Heart left ventricle (tissue), 16 donors: Measurements from ENCODE around the gene STK35. TPM values are rescaled to one million over a fixed set of nuclear protein-coding genes. Genes with fewer than 3 reads are reported as not detected.
"Not testable (repeated sequence)": the region's sequence is repeated elsewhere in the genome, so short reads cannot be mapped to it uniquely, and the experiment has no call there.

Experiments
- ATAC-seq, 4 donors: fragments of 200-7000 bp; cut with Tn5 transposase; one replicate each; pipeline ENCODE4 v1.9.1; 2020 to 2022; ENCODE audit warnings: moderate library complexity in 4 of 4, mild to moderate bottlenecking in 3 of 4, moderate number of reproducible peaks in 1 of 4
- DNase-seq, 5 donors: peaks; one replicate each; pipeline ENCODE4 v3.0.0-alpha.2; 2020
- H3K27ac ChIP-seq, 12 donors: fragments of 200-600 bp; sonication (generic) in 4 of 12; one replicate each; pipeline versions ENCODE4 v1.5.0 to v1.8.0; 2016 to 2022; ENCODE audit warnings: mild to moderate bottlenecking in 2 of 12
- H3K27me3 ChIP-seq, 9 donors: fragments of 200-600 bp; sonication (generic) in 2 of 9; one replicate each; pipeline versions ENCODE4 v1.5.1 to v1.8.0; 2016 to 2022; ENCODE audit warnings: mild to moderate bottlenecking in 3 of 9
- H3K36me3 ChIP-seq, 9 donors: fragments of 200-600 bp; sonication (generic) in 2 of 9; one replicate each; pipeline versions ENCODE4 v1.5.0 to v1.8.0; 2018 to 2022; ENCODE audit warnings: mild to moderate bottlenecking in 2 of 9
- H3K4me1 ChIP-seq, 12 donors: fragments of 200-600 bp; sonication (generic) in 4 of 12; one replicate each; pipeline versions ENCODE4 v1.5.0 to v1.8.0; 2016 to 2022; ENCODE audit warnings: mild to moderate bottlenecking in 3 of 12
- H3K4me3 ChIP-seq, 12 donors: fragments of 200-600 bp; sonication (generic) in 4 of 12; one replicate each; pipeline versions ENCODE4 v1.5.0 to v1.8.0; 2017 to 2022; ENCODE audit warnings: mild to moderate bottlenecking in 9 of 12, moderate library complexity in 4 of 12
- H3K9me3 ChIP-seq, 12 donors: fragments of 200-600 bp; sonication (generic) in 4 of 12; one replicate each; pipeline versions ENCODE4 v1.5.0 to v1.8.0; 2016 to 2022; ENCODE audit warnings: mild to moderate bottlenecking in 1 of 12
- POLR2A ChIP-seq, 2 donors: fragments of 450-650 bp; IDR thresholded peaks; one replicate each; pipeline ENCODE4 v1.6.1; 2017; ENCODE audit warnings: antibody characterized with exemption in 2 of 2, mild to moderate bottlenecking in 2 of 2, moderate library complexity in 2 of 2
- WGBS, 4 donors: extraction: QIAGEN DNeasy Blood & Tissue Kit in 2 of 4; methylation state at CpG; one replicate each; pipeline versions ENCODE4 v1.1.5 to v1.1.7; 2013 to 2018; 5-methylcytosine and 5-hydroxymethylcytosine counted together
- intact Hi-C, 10 donors: fragments of 100-400 bp; cut with DNase I; formaldehyde crosslinking; loops; one replicate each; pipeline versions ENCODE4 v1.11.1 to v1.14.2; 2022
- polyA plus RNA-seq, 2 donors: library from polyadenylated mRNA; stranded (reverse); fragments of 200-250 nt; gene quantifications; one replicate each; pipeline ENCODE4 v1.2.3, GENCODE V29; 2013
- total RNA-seq, 9 donors: library from RNA; depleted of rRNA in 2 of 9; stranded (reverse); fragments of >200 nt in 2 of 9; fragmentation: NEBNext Ultra II Directional in 3 of 9; extraction: Animal tissue kit (Norgen Biotek cat#: 25700) in 3 of 9; gene quantifications; one replicate each; pipeline versions ENCODE4 v1.1.0 to v1.2.4, GENCODE V29; 2016 to 2023
- TF ChIP-seq, protein P1 (sequence below), 12 donors: fragments of 200-600 bp; sonication (generic) in 4 of 12; IDR thresholded peaks; one replicate each; pipeline versions ENCODE4 v1.5.0 to v1.8.0; 2018 to 2022; ENCODE audit warnings: antibody characterized with exemption in 12 of 12, mild to moderate bottlenecking in 5 of 12
- donor health status: ischemic (EF 13 %, LVEDD 7.1; RV severe dilation, severe dysfunction).
- donor health status: healthy with polysubstance abuse.
- donor health status: DM: no; HTN: yes; CAD: no.
- donor health status: DM: no; HTN: no; CAD: no.
- donor health status: ischemic (EF 25% LVEDD 6.9; RV normal size, moderate dysfunction).
- donor health status: ischemic (EF 25% LVEDD 5.7; RV mildly dilated, moderate dysfunction).
- donor health status: healthy.
- donor health status: DM: yes; HTN: yes; CAD: no.
- donor health status: ischemic (EF 35%, LVEDD 5.7; RV mildly dilated, moderate dysfunction).
- donor health status: nonischemic (EF 11% LVEDD 7.7; RV severe dilation, severe dysfunction).
- donor health status: DM: yes; HTN: yes; CAD: no.
- donor health status: PGD.
- donor health status: ischemic (EF 29% LVEDD 5.4; RV normal size, mild dysfunction).
- donor health status: nonischemic (EF 23%, LVEDD 6.1; RV moderate dilation, normal function).

STK35 gene
- total and polyA plus RNA-seq, 11 donors: 6.0 to 23.0 (median 14.3) TPM

GRCh38 chr20:2170404-2170803 lies 68.8 kb downstream of the STK35 start:
- no peak for DNase-seq
- Histone ChIP-seq H3K27ac (no peak overlapping the region), H3K27me3 (no peaks in the 10 kb centered on the region), H3K4me3 (no peak overlapping the region), H3K4me1 (peaks cover 0 to 6% (median 0%) of the 10 kb centered on the region in 12 donors), H3K9me3 (no peaks in the 10 kb centered on the region), H3K36me3 (no peaks in the 10 kb centered on the region)
- TF ChIP-seq, protein P1, sequence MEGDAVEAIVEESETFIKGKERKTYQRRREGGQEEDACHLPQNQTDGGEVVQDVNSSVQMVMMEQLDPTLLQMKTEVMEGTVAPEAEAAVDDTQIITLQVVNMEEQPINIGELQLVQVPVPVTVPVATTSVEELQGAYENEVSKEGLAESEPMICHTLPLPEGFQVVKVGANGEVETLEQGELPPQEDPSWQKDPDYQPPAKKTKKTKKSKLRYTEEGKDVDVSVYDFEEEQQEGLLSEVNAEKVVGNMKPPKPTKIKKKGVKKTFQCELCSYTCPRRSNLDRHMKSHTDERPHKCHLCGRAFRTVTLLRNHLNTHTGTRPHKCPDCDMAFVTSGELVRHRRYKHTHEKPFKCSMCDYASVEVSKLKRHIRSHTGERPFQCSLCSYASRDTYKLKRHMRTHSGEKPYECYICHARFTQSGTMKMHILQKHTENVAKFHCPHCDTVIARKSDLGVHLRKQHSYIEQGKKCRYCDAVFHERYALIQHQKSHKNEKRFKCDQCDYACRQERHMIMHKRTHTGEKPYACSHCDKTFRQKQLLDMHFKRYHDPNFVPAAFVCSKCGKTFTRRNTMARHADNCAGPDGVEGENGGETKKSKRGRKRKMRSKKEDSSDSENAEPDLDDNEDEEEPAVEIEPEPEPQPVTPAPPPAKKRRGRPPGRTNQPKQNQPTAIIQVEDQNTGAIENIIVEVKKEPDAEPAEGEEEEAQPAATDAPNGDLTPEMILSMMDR (IDR thresholded peaks at IDR 0.05): no peak
- TF ChIP-seq POLR2A (IDR thresholded peaks at IDR 0.05): no peak
- intact Hi-C loops: loop anchor here in 9 of 10 donors (5.0 to 10.0 kb wide), 5 partner anchors 68 to 408 kb away; partner anchors contain the start of gene STK35 (in 1 of the 9)
- ATAC-seq: no peak
- WGBS, 4 donors: 72 to 96% (median 93%) methylated on average over 3 of the region's 3 CpGs

GRCh38 chr20:2171266-2171790 lies 69.7 kb downstream of the STK35 start:
- Histone ChIP-seq H3K9me3 (no peaks in the 10 kb centered on the region), H3K27ac (no peak overlapping the region), H3K4me1 (peaks cover 0 to 6% (median 0%) of the 10 kb centered on the region in 12 donors), H3K27me3 (no peaks in the 10 kb centered on the region), H3K4me3 (no peak overlapping the region), H3K36me3 (no peaks in the 10 kb centered on the region)
- WGBS, 4 donors: 78 to 86% (median 83%) methylated on average over 10 of the region's 10 CpGs
- DNase-seq: no peak
- ATAC-seq: no peak
- TF ChIP-seq POLR2A (IDR thresholded peaks at IDR 0.05): no peak
- TF ChIP-seq, protein P1 (IDR thresholded peaks at IDR 0.05): no peak
- intact Hi-C loops: loop anchor here in 9 of 10 donors (5.0 to 10.0 kb wide), 5 partner anchors 69 to 409 kb away; partner anchors contain the start of gene STK35 (in 1 of the 9)

DNA sequence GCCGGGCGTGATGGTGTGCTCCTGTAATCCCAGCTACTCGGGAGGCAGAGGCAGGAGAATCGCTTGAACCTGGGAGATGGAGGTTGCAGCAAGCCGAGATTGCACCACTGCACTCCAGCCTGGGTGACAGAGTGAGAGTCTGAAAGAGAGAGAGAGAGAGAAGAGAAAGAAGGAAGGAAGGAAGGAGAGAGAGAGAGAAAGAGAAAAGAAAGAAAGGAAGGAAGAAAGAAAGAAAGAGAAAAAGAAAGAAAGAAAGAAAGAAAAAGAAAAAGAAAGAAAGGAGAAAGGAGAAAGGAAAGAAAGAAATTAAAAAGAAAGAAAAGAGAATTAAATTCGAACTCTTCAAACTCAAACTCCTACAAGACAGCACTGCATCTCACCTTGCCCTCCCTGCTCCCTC lies 70.2 kb downstream of the STK35 start:
- H3K27ac ChIP-seq, DNase-seq, H3K27me3 ChIP-seq, H3K36me3 ChIP-seq, H3K9me3 ChIP-seq, H3K4me3 ChIP-seq, H3K4me1 ChIP-seq, ATAC-seq: not testable (repeated sequence)
- 80 to 94% (median 90%) methylated on average over 6 of the region's 6 CpGs for WGBS, 4 donors
- intact Hi-C loops: loop anchor here (1.0 to 10.0 kb wide), 11 partner anchors 70 to 410 kb away; partner anchors contain the start of gene STK35 (in 1 of the 10)

DNA sequence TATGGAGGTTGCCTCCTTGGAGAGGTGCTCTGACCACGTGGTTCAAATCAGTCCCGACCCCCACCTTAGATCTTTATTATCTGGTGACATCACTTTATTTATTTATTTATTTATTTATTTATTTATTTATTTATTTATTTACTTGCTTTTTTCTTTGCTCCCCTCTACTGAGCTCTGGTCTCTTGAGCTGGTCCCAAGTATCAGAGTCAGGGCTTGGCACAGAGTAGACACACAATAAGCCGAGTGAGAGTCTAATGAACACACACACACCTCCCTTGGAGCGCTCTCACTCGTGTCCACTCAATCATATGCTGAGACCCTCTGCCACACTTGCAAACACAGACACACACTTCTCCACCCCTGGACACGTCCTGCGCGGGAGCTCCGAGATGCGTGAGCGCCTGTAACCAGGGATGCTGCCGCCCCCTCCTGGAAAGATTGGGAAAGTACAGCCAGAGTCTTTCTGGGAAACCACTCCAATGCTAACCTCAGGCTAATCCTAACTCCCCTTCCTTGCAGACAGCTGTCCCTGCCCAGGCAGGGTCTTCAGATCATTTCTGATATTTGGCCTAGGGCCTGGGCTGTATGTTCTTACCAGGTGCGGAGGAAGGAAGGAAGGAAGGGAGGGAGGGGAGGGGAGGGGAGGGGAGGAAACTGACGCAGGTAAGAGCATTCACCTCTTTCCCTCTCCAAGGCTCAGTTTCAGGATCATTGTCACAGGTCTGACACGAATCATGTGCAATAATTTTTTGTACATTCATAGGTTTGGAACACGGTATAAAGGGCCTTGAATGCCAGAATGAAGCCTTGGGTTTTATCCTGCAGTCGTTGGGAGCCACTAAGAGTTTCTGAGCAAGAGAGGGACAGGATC lies 70.9 kb downstream of the STK35 start:
- DNase-seq (peak; percentile 66 to 84 (median 71)), ATAC-seq (peak; percentile 52 to 88 (median 82))
- TF ChIP-seq, protein P1 (IDR thresholded peaks at IDR 0.05): peak; percentile 78 to 96 (median 90)
- TF ChIP-seq POLR2A (IDR thresholded peaks at IDR 0.05): no peak
- intact Hi-C loops: loop anchor here (1.0 to 10.0 kb wide), 11 partner anchors 70 to 410 kb away; partner anchors contain the start of gene STK35 (in 1 of the 10)
- peaks cover 0 to 15% (median 2%) of the 10 kb centered on the region in 12 donors for H3K4me1 ChIP-seq
- H3K27ac ChIP-seq: no peak overlapping the region
- no peaks in the 10 kb centered on the region for H3K36me3 ChIP-seq
- 18 to 22% (median 18%) methylated on average over 17 of the region's 17 CpGs for WGBS, 4 donors
- no peaks in the 10 kb centered on the region for H3K9me3 ChIP-seq
- H3K27me3 ChIP-seq: no peaks in the 10 kb centered on the region
- no peak overlapping the region for H3K4me3 ChIP-seq
